Measurements from ENCODE around the gene SESN3.
"Not testable (repeated sequence)": the region's sequence is repeated elsewhere in the genome, so short reads cannot be mapped to it uniquely, and the experiment has no call there.

SESN3 gene

GRCh38 chr11:95218149-95218548 is 12.9 kb downstream of the SESN3 start:
- no peak for DNase-seq (ENCODE audit: low read depth)

GRCh38 chr11:95212609-95213008 is 18.4 kb downstream of the SESN3 start:
- DNase-seq (ENCODE audit: low read depth), result no peak

DNA sequence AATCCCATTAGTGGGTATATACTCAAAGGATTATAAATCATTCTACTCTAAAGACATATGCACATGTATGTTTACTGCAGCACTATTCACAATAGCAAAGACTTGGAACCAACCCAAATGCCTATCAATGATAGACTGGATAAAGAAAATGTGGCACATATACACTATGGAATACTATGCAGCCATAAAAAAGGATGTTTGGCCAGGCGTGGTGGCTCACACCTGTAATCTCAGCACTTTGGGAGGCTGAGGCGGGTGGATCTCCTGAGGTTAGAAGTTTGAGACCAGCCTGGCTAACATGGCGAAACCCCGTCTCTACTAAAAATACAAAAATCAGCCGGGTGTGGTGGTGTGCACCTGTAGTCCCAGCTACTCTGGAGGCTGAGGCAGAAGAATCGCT is 21.5 kb downstream of the SESN3 start:
- not testable (repeated sequence) for DNase-seq (ENCODE audit: low read depth)

GRCh38 chr11:95200781-95201457 is 30.1 kb downstream of the SESN3 start:
- no peak for DNase-seq (ENCODE audit: low read depth)

DNA sequence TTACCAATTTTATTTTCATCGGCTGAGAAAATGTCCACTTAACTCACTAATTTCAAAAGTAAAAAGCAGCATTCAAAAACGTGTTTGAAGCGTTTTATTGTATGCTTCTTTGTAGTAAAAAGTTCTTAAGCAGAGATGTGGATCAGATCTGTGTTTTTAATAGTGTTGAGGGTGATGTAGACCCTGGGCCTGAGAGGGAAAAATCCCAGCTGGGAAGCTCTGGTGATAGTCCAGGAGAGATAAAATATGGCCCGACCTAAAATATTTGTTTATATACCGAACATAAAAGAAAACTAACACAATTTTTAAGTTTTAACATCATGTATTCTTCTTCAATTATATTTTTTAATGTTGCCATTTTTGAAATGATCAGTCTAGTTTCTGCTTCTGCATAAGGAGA is 35.2 kb downstream of the SESN3 start:
- DNase-seq (ENCODE audit: low read depth), result no peak

- no peak for DNase-seq (ENCODE audit: low read depth)
These were observed 37.5 kb downstream of the SESN3 start for GRCh38 chr11:95193541-95193940.

- DNase-seq (ENCODE audit: low read depth), result no peak
These were observed 38.3 kb downstream of the SESN3 start for GRCh38 chr11:95192717-95193116.

DNA sequence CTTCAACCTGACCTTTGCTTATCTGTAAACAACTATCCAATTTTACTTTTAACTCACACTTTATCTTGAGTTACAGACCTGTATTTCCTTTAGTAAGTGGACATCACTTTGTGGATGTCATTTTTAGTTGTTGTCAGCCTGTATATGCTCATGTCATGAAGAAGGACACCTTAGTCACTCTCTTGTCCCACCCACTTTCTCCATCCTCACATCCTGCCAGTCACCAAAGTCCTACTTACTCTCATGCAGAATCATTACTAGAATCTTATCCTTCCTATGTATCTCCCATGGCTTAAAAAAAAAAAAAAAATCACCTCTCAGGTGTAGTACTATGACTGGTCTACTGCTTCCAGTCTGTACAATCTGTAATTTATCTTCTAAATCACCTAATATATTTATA is 43.3 kb downstream of the SESN3 start:
- no peak for DNase-seq (ENCODE audit: low read depth)

DNA sequence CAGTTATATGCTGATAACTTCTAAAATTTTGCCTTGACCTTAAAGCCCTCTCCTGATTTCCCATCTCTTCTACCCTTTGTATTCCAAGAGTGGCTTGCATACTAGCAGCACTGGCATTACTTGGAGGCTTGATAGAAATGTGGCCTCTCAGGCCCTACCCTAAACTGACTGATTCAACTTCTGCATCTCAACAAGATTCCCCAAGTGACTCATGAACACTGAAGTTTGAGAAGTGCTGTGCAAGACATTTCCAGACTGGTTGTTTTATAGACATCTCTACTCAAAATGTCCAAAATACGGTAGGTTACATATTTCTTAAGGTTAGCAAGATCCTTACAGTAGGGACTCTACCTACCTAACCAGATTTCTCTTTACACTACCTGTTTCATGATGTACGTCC is 48.6 kb downstream of the SESN3 start:
- DNase-seq (ENCODE audit: low read depth), result no peak

- no peak for DNase-seq (ENCODE audit: low read depth)
These were observed 55.1 kb downstream of the SESN3 start for GRCh38 chr11:95175818-95176380.

GRCh38 chr11:95170294-95170693 is 60.7 kb downstream of the SESN3 start:
- DNase-seq (ENCODE audit: low read depth), result no peak

DNA sequence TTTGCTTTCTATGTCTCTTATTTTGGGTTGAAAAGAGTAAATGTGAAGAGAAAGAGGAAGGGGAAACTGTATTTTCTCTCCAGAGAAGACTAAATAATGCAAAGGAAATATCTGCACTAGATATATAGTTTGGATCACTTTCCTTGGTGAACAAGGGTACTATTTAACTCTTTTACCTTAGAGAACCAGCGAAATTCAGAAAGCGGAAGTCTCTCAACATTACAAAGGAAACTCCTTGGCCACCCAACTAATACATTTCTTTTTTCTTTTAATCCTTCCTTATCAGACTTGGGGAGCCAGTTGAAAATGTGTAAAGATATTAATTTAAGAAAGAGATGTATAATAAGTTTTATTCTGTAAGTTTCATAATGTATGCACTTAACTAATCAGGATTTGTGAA is 64.2 kb downstream of the SESN3 start:
- no peak for DNase-seq (ENCODE audit: low read depth)

- no peak for DNase-seq (ENCODE audit: low read depth)
These were observed 65.4 kb downstream of the SESN3 start for GRCh38 chr11:95165638-95166037.

GRCh38 chr11:95163106-95163505 is 67.9 kb downstream of the SESN3 start:
- DNase-seq (ENCODE audit: low read depth), result no peak

- DNase-seq (ENCODE audit: low read depth), result no peak
These were observed 69.8 kb downstream of the SESN3 start for GRCh38 chr11:95161248-95161647.

GRCh38 chr11:95157824-95158223 is 73.2 kb downstream of the SESN3 start:
- no peak for DNase-seq (ENCODE audit: low read depth)

DNA sequence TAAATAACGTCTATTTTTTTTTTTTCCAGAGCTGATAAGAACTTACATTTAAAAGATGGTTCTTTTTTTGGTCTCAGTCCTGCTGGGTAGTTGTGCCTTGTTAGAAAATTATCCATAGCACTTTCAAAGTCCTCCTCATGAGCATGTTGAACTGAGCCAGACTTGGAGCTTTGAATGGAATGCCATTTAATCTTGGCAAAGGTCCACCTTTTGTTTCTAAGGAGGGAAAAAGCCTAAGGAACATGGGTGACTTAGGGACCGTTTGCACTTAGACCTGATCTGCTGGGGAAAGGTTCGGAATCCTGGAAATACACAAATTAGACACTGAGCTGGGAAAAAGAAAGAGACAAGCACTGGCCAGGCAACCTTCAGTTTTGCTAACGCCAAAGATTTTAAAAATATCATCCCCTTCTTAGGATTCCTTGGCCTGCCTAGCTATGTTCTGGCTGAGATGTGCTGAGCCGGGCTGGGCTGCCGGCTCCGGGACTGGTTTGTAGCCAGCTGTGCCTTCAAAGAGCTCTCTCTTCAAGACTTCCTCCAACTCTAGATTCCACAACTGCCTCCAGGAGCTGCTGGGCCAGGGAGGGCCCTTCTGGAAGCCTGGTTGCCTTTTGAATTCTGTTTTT is 74.0 kb downstream of the SESN3 start:
- DNase-seq (ENCODE audit: low read depth), result no peak

DNA sequence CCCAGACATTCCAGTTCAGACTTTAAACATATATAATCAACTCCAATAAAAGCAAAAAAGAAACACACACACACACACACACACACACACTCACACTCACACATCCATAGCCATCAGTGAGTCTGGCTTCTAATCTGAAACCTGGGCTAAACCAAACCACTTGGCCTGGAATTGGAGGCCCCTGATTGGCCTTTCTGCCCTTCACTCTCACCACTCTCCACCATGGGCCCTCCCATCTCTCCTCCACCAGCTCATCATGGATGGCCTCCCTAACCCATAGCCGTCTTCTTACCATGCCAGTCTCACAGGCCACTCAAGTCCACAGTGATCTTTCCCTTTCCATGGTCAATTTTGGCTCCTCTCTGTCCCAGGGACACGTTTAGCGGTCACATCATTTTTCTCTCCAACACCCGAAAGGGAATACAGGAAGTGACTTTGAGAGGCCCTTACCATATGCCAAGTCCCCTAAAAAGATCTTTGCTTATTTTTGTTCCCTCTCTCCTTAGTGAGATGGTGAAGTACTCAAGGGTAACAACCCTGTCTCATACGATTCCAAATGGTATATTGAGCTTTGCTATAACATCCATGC is 74.8 kb downstream of the SESN3 start:
- DNase-seq (ENCODE audit: low read depth), result no peak

- DNase-seq (ENCODE audit: low read depth), result no peak
These were observed 75.6 kb downstream of the SESN3 start for GRCh38 chr11:95155385-95155784.

- DNase-seq (ENCODE audit: low read depth), result no peak
These were observed 76.5 kb downstream of the SESN3 start for GRCh38 chr11:95154514-95154913.

GRCh38 chr11:95153857-95154246 is 77.2 kb downstream of the SESN3 start:
- no peak for DNase-seq (ENCODE audit: low read depth)

GRCh38 chr11:95152876-95153856 is 77.8 kb downstream of the SESN3 start:
- DNase-seq (ENCODE audit: low read depth), result no peak
